ES-I3 (cell line): Measurements from ENCODE around the gene XPO5.
"Not testable (repeated sequence)": the region's sequence is repeated elsewhere in the genome, so short reads cannot be mapped to it uniquely, and the experiment has no call there.

ENCODE experiments used
- H3K36me3 ChIP-seq: 2 replicates; pipeline ENCODE4 v1.6.1; 2013; ENCODE audit warnings: mild to moderate bottlenecking, low read length, control low read depth, moderate library complexity; ENCODE audit not compliant: insufficient read depth
- H3K4me1 ChIP-seq: 2 replicates; pipeline ENCODE4 v1.6.1; 2013; ENCODE audit warnings: mild to moderate bottlenecking, control low read depth, low read length; ENCODE audit not compliant: insufficient read depth
- H3K9ac ChIP-seq: 2 replicates; pipeline ENCODE4 v1.6.1; 2013; ENCODE audit warnings: low read depth, mild to moderate bottlenecking, low read length, moderate library complexity
- H3K9me3 ChIP-seq: 2 replicates; pipeline ENCODE4 v1.6.1; 2013; ENCODE audit warnings: mild to moderate bottlenecking, low read length, moderate library complexity; ENCODE audit not compliant: control insufficient read depth, insufficient read depth

Gene XPO5

GRCh38 chr6:43503443-43503842, 72.4 kb downstream of the XPO5 start:
- Histone ChIP-seq H3K9ac (no peak overlapping the region), H3K4me1 (no peaks in the 10 kb centered on the region), H3K36me3 (peaks cover 26% of the 10 kb centered on the region), H3K9me3 (no peaks in the 10 kb centered on the region)

DNA sequence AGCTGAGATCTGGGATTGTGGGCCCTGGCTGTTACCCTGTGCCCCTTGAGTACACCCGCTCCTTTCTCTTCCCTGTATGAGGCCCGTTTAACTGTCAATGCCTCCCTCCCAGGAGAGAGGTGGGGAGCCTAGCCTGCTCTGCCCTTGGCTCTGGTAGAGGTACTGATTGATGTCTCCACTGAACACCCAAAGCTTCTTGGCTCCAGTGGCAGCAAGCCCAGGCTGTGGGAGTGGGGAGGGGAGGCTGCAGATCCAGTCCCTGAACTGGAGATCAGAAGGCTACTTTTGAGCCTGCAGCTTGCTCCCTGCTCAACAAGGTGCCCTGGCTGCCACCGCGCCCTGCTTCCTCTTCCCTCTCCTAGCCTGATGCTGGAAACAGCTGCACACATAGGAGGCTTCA, 73.2 kb downstream of the XPO5 start:
- no peak overlapping the region for H3K9ac ChIP-seq
- H3K36me3 ChIP-seq = peaks cover 28% of the 10 kb centered on the region
- no peaks in the 10 kb centered on the region for H3K9me3 ChIP-seq
- H3K4me1 ChIP-seq = no peaks in the 10 kb centered on the region

GRCh38 chr6:43500921-43501320, 74.9 kb downstream of the XPO5 start:
- Histone ChIP-seq H3K9me3 (no peaks in the 10 kb centered on the region), H3K4me1 (peaks cover 11% of the 10 kb centered on the region), H3K9ac (no peak overlapping the region), H3K36me3 (peaks cover 28% of the 10 kb centered on the region)

- no peaks in the 10 kb centered on the region for H3K9me3 ChIP-seq
- H3K36me3 ChIP-seq = peaks cover 28% of the 10 kb centered on the region
- no peak overlapping the region for H3K9ac ChIP-seq
- peaks cover 22% of the 10 kb centered on the region for H3K4me1 ChIP-seq
Observed at GRCh38 chr6:43499028-43499815, 76.6 kb downstream of the XPO5 start.

GRCh38 chr6:43498291-43498690, 77.5 kb downstream of the XPO5 start:
- H3K9me3 ChIP-seq = not testable (repeated sequence)

DNA sequence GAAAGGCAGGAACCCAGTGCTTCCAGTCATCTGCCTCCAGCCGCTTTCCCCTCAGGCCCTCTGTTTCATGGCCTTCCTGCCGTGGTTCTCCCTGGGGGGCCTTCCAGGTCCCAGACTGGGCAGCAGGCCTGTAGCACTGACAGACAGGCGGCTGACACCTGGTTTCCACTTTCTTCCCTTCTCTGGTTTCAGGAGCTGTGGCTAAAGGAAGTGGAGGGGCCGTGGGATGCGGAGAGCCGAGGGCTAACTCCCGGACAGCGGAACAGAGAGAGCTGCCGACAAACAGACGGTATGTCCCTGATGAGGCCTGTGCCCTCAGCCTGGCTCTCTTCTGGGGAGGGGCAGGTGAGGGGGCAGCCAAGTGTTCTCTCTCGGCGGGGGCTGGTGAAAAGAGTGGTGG, 78.1 kb downstream of the XPO5 start:
- Histone ChIP-seq H3K9ac (no peak overlapping the region), H3K36me3 (peaks cover 23% of the 10 kb centered on the region), H3K4me1 (peaks cover 30% of the 10 kb centered on the region), H3K9me3 (no peaks in the 10 kb centered on the region)

More at GRCh38 chr6:43498291-43498690, 77.5 kb downstream of the XPO5 start:
- not testable (repeated sequence) for H3K9ac ChIP-seq
- H3K4me1 ChIP-seq = peaks cover 24% of the 10 kb centered on the region
- H3K36me3 ChIP-seq = peaks cover 28% of the 10 kb centered on the region

GRCh38 chr6:43497129-43497396, 78.8 kb downstream of the XPO5 start:
- no peak overlapping the region for H3K9ac ChIP-seq
- H3K4me1 ChIP-seq = peaks cover 32% of the 10 kb centered on the region
- peaks cover 19% of the 10 kb centered on the region for H3K36me3 ChIP-seq
- H3K9me3 ChIP-seq = no peaks in the 10 kb centered on the region

DNA sequence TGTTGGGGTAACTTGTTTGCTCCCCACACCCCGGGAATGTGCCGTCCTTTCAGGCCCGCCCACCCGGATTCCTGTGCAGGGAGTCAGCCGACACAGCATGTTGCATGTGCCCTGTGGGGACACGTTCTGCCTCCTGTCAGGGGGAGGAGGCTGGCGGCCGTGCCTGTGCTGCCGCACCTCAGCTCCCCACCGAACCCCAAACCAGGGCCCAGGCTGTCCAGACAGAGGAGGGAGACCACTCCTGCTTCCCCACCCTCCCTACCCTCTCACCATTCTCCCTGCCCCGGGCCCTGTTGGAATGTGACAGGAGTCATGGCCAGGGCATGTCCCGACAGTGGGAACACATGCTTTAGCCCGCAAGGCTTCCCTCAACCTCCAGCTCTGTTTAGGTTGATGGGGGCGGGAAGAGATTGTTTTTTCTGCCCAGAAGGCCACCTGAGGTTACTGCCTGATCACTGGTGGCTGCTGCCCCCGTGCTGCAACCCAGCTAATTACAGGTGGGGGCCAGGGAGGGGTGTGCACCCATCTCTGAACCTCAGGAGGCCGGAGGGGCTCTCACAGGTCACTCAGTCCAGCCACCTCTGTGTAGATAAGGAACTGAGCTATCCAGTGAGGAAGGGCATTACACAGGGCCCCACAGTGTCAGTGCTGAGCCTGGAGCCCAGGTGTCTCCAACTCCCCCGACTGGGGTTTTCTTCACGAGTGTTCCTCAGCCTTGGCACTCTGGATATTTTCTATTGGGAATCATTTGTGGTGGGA, 79.3 kb downstream of the XPO5 start:
- Histone ChIP-seq H3K9ac (no peak overlapping the region), H3K36me3 (peaks cover 18% of the 10 kb centered on the region), H3K9me3 (no peaks in the 10 kb centered on the region), H3K4me1 (peaks cover 32% of the 10 kb centered on the region)

GRCh38 chr6:43495409-43495941, 80.4 kb downstream of the XPO5 start:
- H3K9me3 ChIP-seq = no peaks in the 10 kb centered on the region
- H3K36me3 ChIP-seq = peaks cover 18% of the 10 kb centered on the region
- H3K9ac ChIP-seq = no peak overlapping the region
- H3K4me1 ChIP-seq = peaks cover 32% of the 10 kb centered on the region

DNA sequence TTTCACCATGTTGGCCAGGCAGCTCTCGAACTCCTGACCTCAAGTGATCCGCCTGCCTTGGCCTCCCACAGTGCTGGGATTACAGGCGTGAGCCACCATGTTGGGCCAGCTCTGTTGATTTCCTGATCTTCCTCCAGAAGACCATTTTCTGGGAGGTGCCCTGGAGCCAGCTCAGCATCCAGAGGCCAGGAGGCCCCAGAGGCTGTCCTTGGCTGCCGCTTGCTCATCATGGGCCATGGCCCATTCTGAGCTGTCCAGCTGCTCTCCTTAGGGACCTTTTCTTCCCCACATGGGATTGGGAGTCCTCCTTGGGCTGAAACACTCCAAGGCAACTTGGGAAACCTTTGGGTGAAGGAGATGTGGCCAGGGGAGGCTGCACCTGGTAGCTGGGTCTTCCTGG, 81.1 kb downstream of the XPO5 start:
- Histone ChIP-seq H3K4me1 (peaks cover 32% of the 10 kb centered on the region), H3K36me3 (peaks cover 13% of the 10 kb centered on the region; the same call in 1 of the 2 replicates), H3K9ac (no peak overlapping the region), H3K9me3 (no peaks in the 10 kb centered on the region)

GRCh38 chr6:43494321-43494720, 81.5 kb downstream of the XPO5 start:
- H3K36me3 ChIP-seq = peaks cover 10% of the 10 kb centered on the region; the same call in 1 of the 2 replicates

GRCh38 chr6:43493833-43494232, 82.0 kb downstream of the XPO5 start:
- peaks cover 32% of the 10 kb centered on the region for H3K4me1 ChIP-seq
- H3K36me3 ChIP-seq = peaks cover 6% of the 10 kb centered on the region; the same call in 1 of the 2 replicates
- H3K9ac ChIP-seq = no peak overlapping the region
- H3K9me3 ChIP-seq = no peaks in the 10 kb centered on the region

More at GRCh38 chr6:43494321-43494720, 81.5 kb downstream of the XPO5 start:
- Histone ChIP-seq H3K9me3 (no peaks in the 10 kb centered on the region), H3K4me1 (peaks cover 32% of the 10 kb centered on the region), H3K9ac (no peak overlapping the region)

GRCh38 chr6:43493230-43493629, 82.6 kb downstream of the XPO5 start:
- no peak overlapping the region for H3K9ac ChIP-seq
- H3K36me3 ChIP-seq = 0 out of 2 replicates have a peak, but pooled peaks cover under 1% of the 10 kb centered on the region
- H3K4me1 ChIP-seq = peaks cover 32% of the 10 kb centered on the region
- no peaks in the 10 kb centered on the region for H3K9me3 ChIP-seq

DNA sequence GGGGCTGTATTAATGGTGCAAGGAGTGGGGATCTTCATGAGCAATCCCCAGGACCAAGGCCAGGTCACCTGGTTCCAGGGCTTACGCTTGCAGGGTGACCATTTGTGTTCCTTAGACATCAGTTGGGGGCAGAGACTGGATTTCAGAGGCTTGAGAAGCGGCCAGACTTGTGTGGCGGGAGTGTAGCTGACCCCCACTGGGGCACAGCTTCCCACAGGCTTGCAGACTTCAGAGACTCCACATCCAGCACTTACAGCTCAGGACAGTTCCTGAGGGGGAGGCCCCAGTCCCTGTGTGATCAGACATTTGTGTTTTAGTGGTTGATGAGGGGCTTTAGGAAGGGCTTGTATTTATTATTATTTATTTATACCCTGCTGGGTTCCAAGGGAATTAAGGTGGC, 83.2 kb downstream of the XPO5 start:
- Histone ChIP-seq H3K9ac (no peak overlapping the region), H3K9me3 (no peaks in the 10 kb centered on the region), H3K4me1 (peaks cover 32% of the 10 kb centered on the region), H3K36me3 (no peaks in the 10 kb centered on the region)
